Measurements from ENCODE around the gene C2orf49. TPM values are rescaled to one million over a fixed set of nuclear protein-coding genes. Genes with fewer than 3 reads are reported as not detected.

C2orf49 gene
- total and polyA plus RNA-seq, 2 of the 8 experiments (the other 6 are each of a cell fraction or from before 2014, with no cell fraction given) = 5.6 to 19.9 TPM

- no peaks in the 10 kb centered on the region for H3K27me3 ChIP-seq (replicated peaks in 1 of 4; ENCODE audit: control insufficient read depth in 3 of 4, extremely low read depth in 1 of 4, insufficient read depth in 3 of 4, low read length in 3 of 4)
- H3K79me2 ChIP-seq (ENCODE audit: control insufficient read depth in 1 of 2, insufficient read depth in 2 of 2, low read length in 2 of 2) = peaks cover 9 to 79% of the 10 kb centered on the region in 2 experiments; a peak in 3 of 4 replicates
- FAIRE-seq (no peak), DNase-seq (ENCODE audit: low read depth in 1 of 2, low spot score in 2 of 2) (no peak)
- no peak overlapping the region; a peak in 1 of 7 replicates for H3K9ac ChIP-seq (replicated peaks in 1 of 4; ENCODE audit: extremely low read depth in 1 of 4, low read depth in 3 of 4, low read length in 3 of 4)
- peaks cover 0 to 7% of the 10 kb centered on the region in 2 experiments for H4K20me1 ChIP-seq (replicated peaks in 1 of 2; ENCODE audit: control insufficient read depth in 1 of 2, insufficient read depth in 2 of 2, low read length in 2 of 2)
- peaks cover 22% of the 10 kb centered on the region for H3K79me1 ChIP-seq (ENCODE audit: low read depth, low read length)
- peaks cover 10% of the 10 kb centered on the region; the same call in 1 of the 2 replicates for H3K23me2 ChIP-seq (ENCODE audit: low read depth, low read length)
- no peak overlapping the region for H4K91ac ChIP-seq (replicated peaks; ENCODE audit: insufficient read length, low read length)
- ChIA-PET CTCF (ENCODE audit: partially characterized antibody) (interaction anchor here (1.1 kb wide), 1 partner anchor 16 kb away, joined by 4 read pairs; no protein-coding TSS in a partner anchor), POLR2A (ENCODE audit: partially characterized antibody) (interaction anchor here (0.7 kb wide), 2 partner anchors 9 to 10 kb away, joined by 3 to 4 read pairs; no protein-coding TSS in a partner anchor)
- no peak overlapping the region for H4K5ac ChIP-seq (ENCODE audit: insufficient read length, low read depth, low read length)
- H2BK120ac ChIP-seq (replicated peaks; ENCODE audit: low read depth, low read length) = no peak overlapping the region
- no peak overlapping the region for H2BK15ac ChIP-seq (ENCODE audit: low read length)
- no peak overlapping the region for H3K23ac ChIP-seq (ENCODE audit: insufficient read length)
- no peak overlapping the region for H3K27ac ChIP-seq (ENCODE audit: low read depth, low read length)
- H3K14ac ChIP-seq (ENCODE audit: insufficient read length) = no peak overlapping the region
- peak overlapping the region in 1 of 2 experiments; percentile 9; a peak in 1 of 4 replicates for H3K4me2 ChIP-seq (ENCODE audit: insufficient read depth in 1 of 2, low read depth in 2 of 2, low read length in 2 of 2)
- no peak overlapping the region for H2BK20ac ChIP-seq (ENCODE audit: low read length)
- H2AK5ac ChIP-seq (ENCODE audit: low read depth, low read length) = 0 out of 2 replicates have a peak overlapping the region, but pooled peaks have one; percentile 86
- H3K36me3 ChIP-seq (ENCODE audit: control insufficient read depth in 2 of 4, insufficient read depth in 4 of 4, low read length in 3 of 4) = no peaks in the 10 kb centered on the region
- H3K56ac ChIP-seq (replicated peaks; ENCODE audit: insufficient read length, low read depth, low read length) = no peak overlapping the region
- 87% methylated on average over 3 of the region's 3 CpGs; no CpG with 5 or more reads in 1 of the 2 experiments for WGBS, 2 experiments (ENCODE audit: extremely low coverage in 1 of 2, insufficient coverage in 1 of 2, insufficient read length in 1 of 2, insufficient replicate concordance in 2 of 2, low coverage in 1 of 2, low lambda C conversion rate in 2 of 2, missing lambda C conversion rate in 1 of 2)
- H3K4ac ChIP-seq (replicated peaks; ENCODE audit: insufficient read length, low read depth, low read length) = no peak overlapping the region
- 0 out of 2 replicates have a peak overlapping the region, but pooled peaks have one; percentile 74 for H2BK5ac ChIP-seq (ENCODE audit: low read depth, low read length)
- H3K4me1 ChIP-seq (replicated peaks in 1 of 4; ENCODE audit: control insufficient read depth in 3 of 4, insufficient read depth in 4 of 4, low read length in 3 of 4) = peaks cover 5 to 12% (median 9%) of the 10 kb centered on the region in 4 experiments; a peak in 5 of 7 replicates
- no peak overlapping the region for H3K4me3 ChIP-seq (ENCODE audit: extremely low read depth in 1 of 4, insufficient read depth in 2 of 4, low read depth in 3 of 4, low read length in 4 of 4)
- H2BK12ac ChIP-seq (ENCODE audit: low read depth, low read length) = peak overlapping the region; percentile 87; the same call in 1 of the 2 replicates
- no peak overlapping the region for H2AFZ ChIP-seq (ENCODE audit: low read length)
- no peaks in the 10 kb centered on the region for H3K9me3 ChIP-seq (ENCODE audit: insufficient read depth in 2 of 2, low read depth in 1 of 2, low read length in 1 of 2)
- no peak overlapping the region for H4K8ac ChIP-seq (ENCODE audit: extremely low read depth, insufficient read depth, low read length)
- H3K18ac ChIP-seq (ENCODE audit: extremely low read depth, low read length) = no peak overlapping the region
- TF ChIP-seq CTBP2 (IDR thresholded peaks at IDR 0.05; ENCODE audit: borderline replicate concordance, insufficient read depth, insufficient read length, low read length) (no peak), ASH2L (IDR thresholded peaks at IDR 0.05; ENCODE audit: low read length) (no peak), CBX8 (IDR thresholded peaks at IDR 0.05; ENCODE audit: borderline replicate concordance, low read depth, low read length) (no peak), FOSL1 (IDR thresholded peaks at IDR 0.05; ENCODE audit: insufficient read depth, low read depth, low read length) (no peak), CBX5 (IDR thresholded peaks at IDR 0.05; ENCODE audit: low read depth, low read length) (no peak), SIX5 (IDR thresholded peaks at IDR 0.05; ENCODE audit: low read depth, low read length) (no peak), SP4 (IDR thresholded peaks at IDR 0.05; ENCODE audit: low read length) (no peak)
- TF ChIP-seq, protein P1, sequence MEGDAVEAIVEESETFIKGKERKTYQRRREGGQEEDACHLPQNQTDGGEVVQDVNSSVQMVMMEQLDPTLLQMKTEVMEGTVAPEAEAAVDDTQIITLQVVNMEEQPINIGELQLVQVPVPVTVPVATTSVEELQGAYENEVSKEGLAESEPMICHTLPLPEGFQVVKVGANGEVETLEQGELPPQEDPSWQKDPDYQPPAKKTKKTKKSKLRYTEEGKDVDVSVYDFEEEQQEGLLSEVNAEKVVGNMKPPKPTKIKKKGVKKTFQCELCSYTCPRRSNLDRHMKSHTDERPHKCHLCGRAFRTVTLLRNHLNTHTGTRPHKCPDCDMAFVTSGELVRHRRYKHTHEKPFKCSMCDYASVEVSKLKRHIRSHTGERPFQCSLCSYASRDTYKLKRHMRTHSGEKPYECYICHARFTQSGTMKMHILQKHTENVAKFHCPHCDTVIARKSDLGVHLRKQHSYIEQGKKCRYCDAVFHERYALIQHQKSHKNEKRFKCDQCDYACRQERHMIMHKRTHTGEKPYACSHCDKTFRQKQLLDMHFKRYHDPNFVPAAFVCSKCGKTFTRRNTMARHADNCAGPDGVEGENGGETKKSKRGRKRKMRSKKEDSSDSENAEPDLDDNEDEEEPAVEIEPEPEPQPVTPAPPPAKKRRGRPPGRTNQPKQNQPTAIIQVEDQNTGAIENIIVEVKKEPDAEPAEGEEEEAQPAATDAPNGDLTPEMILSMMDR (IDR thresholded peaks at IDR 0.05; ENCODE audit: control extremely low read depth in 1 of 3, insufficient read depth in 1 of 3, low read depth in 1 of 3, low read length in 3 of 3) = no peak
- TF ChIP-seq, protein P2, sequence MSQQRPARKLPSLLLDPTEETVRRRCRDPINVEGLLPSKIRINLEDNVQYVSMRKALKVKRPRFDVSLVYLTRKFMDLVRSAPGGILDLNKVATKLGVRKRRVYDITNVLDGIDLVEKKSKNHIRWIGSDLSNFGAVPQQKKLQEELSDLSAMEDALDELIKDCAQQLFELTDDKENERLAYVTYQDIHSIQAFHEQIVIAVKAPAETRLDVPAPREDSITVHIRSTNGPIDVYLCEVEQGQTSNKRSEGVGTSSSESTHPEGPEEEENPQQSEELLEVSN (IDR thresholded peaks at IDR 0.05) = no peak
Observed at GRCh38 chr2:105325389-105325963, 11.9 kb upstream of the C2orf49 start.

Data from H1 (cell line).